Measurements from ENCODE around the gene KNDC1.

The KNDC1 gene

GRCh38 chr10:133179128-133179520 lies 19.1 kb downstream of the KNDC1 start:
- no peak for DNase-seq

GRCh38 chr10:133179651-133180050 lies 19.6 kb downstream of the KNDC1 start:
- DNase-seq = no peak

- no peak for DNase-seq
These were observed 20.4 kb downstream of the KNDC1 start for GRCh38 chr10:133180192-133180964.

GRCh38 chr10:133180965-133181639 lies 21.1 kb downstream of the KNDC1 start:
- DNase-seq = no peak

- DNase-seq = no peak
These were observed 22.2 kb downstream of the KNDC1 start for GRCh38 chr10:133182190-133182589.

- DNase-seq = no peak
These were observed 23.0 kb downstream of the KNDC1 start for GRCh38 chr10:133182791-133183645.

GRCh38 chr10:133183646-133184378 lies 23.8 kb downstream of the KNDC1 start:
- no peak for DNase-seq

GRCh38 chr10:133184591-133185244 lies 24.7 kb downstream of the KNDC1 start:
- no peak for DNase-seq

- no peak for DNase-seq
These were observed 25.4 kb downstream of the KNDC1 start for GRCh38 chr10:133185421-133185820.

- DNase-seq = no peak
These were observed 25.9 kb downstream of the KNDC1 start for GRCh38 chr10:133185916-133186315.

- DNase-seq = no peak
These were observed 26.5 kb downstream of the KNDC1 start for GRCh38 chr10:133186416-133187090.

GRCh38 chr10:133187091-133187905 lies 27.3 kb downstream of the KNDC1 start:
- no peak for DNase-seq

- no peak for DNase-seq
These were observed 28.1 kb downstream of the KNDC1 start for GRCh38 chr10:133187906-133188681.

GRCh38 chr10:133189256-133189655 lies 29.2 kb downstream of the KNDC1 start:
- no peak for DNase-seq

- no peak for DNase-seq
These were observed 29.7 kb downstream of the KNDC1 start for GRCh38 chr10:133189726-133190125.

- no peak for DNase-seq
These were observed 30.2 kb downstream of the KNDC1 start for GRCh38 chr10:133190225-133190624.

GRCh38 chr10:133191651-133192050 lies 31.6 kb downstream of the KNDC1 start:
- DNase-seq = no peak

- no peak for DNase-seq
These were observed 34.1 kb downstream of the KNDC1 start for GRCh38 chr10:133194151-133194550.

GRCh38 chr10:133195096-133195495 lies 35.1 kb downstream of the KNDC1 start:
- no peak for DNase-seq

- no peak for DNase-seq
These were observed 35.6 kb downstream of the KNDC1 start for GRCh38 chr10:133195611-133196010.

Measured in CD4-positive, alpha-beta T cell treated with Interleukin-6 for 4 hours (primary cell).